ENCODE results near the gene SORCS3. TPM values are rescaled to one million over a fixed set of nuclear protein-coding genes. Genes with fewer than 3 reads are reported as not detected.

SORCS3 gene
- total and polyA plus RNA-seq, 2 of the 13 experiments (the other 11 are each of a cell fraction or from before 2014, with no cell fraction given), result 0.07 TPM; not detected in 1

GRCh38 chr10:105280895-105281294, 639.8 kb downstream of the SORCS3 start:
- FAIRE-seq (no peak), ATAC-seq (no peak), DNase-seq (ENCODE audit: low spot score) (no peak)
- Histone ChIP-seq H3K27me3 (ENCODE audit: control insufficient read depth in 1 of 2, insufficient read depth in 2 of 2, low read length in 2 of 2) (no peaks in the 10 kb centered on the region), H3K9ac (ENCODE audit: insufficient read depth, low read depth, low read length) (no peak overlapping the region), H3K79me2 (ENCODE audit: insufficient read depth, low read length) (no peaks in the 10 kb centered on the region), H2AFZ (ENCODE audit: low read length) (no peak overlapping the region), H3K27ac (ENCODE audit: extremely low read length, insufficient read depth, low read length) (no peak overlapping the region), H3K9me3 (ENCODE audit: low read length) (peaks cover 66% of the 10 kb centered on the region), H3K4me2 (ENCODE audit: low read depth, low read length) (no peak overlapping the region), H3K36me3 (replicated peaks in 1 of 2; ENCODE audit: control insufficient read depth in 1 of 2, insufficient read depth in 2 of 2, low read length in 2 of 2) (no peaks in the 10 kb centered on the region), H3K4me3 (replicated peaks in 1 of 3; ENCODE audit: insufficient read depth in 1 of 3, low read depth in 2 of 3, low read length in 3 of 3) (no peak overlapping the region), H3K4me1 (ENCODE audit: insufficient read depth, low read length) (no peaks in the 10 kb centered on the region), H4K20me1 (ENCODE audit: insufficient read depth, low read length) (no peaks in the 10 kb centered on the region)
- ChIA-PET POLR2A (no interaction called here), CTCF (ENCODE audit: low intra/inter-chr PET ratio, low total read pairs) (no interaction called here)
- BruUV-seq (replicated peaks), result no TSS peak
- intact Hi-C loops (cut with micrococcal nuclease; ENCODE audit: unreplicated experiment), result no loop called here
- no peak for TF ChIP-seq TBX3 (IDR thresholded peaks at IDR 0.05; ENCODE audit: borderline replicate concordance)
- TF ChIP-seq SIX4 (CRISPR knock-in tag; IDR thresholded peaks at IDR 0.05), result no peak
- no peak for TF ChIP-seq ZSCAN20 (CRISPR knock-in tag; IDR thresholded peaks at IDR 0.05; ENCODE audit: borderline replicate concordance)
- WGBS (ENCODE audit: low lambda C conversion rate), result 0% methylated on average over 1 of the region's 1 CpG
- in situ Hi-C loops (cut with HindIII; ENCODE audit: extremely low pct_ligation_motif_present, low pct_unique_long_range_greater_than_20kb), result no loop called here

- Histone ChIP-seq H3K27ac (ENCODE audit: extremely low read length, insufficient read depth, low read length) (no peak overlapping the region), H3K79me2 (ENCODE audit: insufficient read depth, low read length) (no peaks in the 10 kb centered on the region), H3K36me3 (replicated peaks in 1 of 2; ENCODE audit: control insufficient read depth in 1 of 2, insufficient read depth in 2 of 2, low read length in 2 of 2) (no peaks in the 10 kb centered on the region), H4K20me1 (ENCODE audit: insufficient read depth, low read length) (no peaks in the 10 kb centered on the region), H2AFZ (ENCODE audit: low read length) (no peak overlapping the region), H3K4me1 (ENCODE audit: insufficient read depth, low read length) (no peaks in the 10 kb centered on the region), H3K4me2 (ENCODE audit: low read depth, low read length) (no peak overlapping the region), H3K4me3 (replicated peaks in 1 of 3; ENCODE audit: insufficient read depth in 1 of 3, low read depth in 2 of 3, low read length in 3 of 3) (no peak overlapping the region), H3K9me3 (ENCODE audit: low read length) (peaks cover 51% of the 10 kb centered on the region), H3K27me3 (ENCODE audit: control insufficient read depth in 1 of 2, insufficient read depth in 2 of 2, low read length in 2 of 2) (no peaks in the 10 kb centered on the region), H3K9ac (ENCODE audit: insufficient read depth, low read depth, low read length) (no peak overlapping the region)
- FAIRE-seq (no peak), ATAC-seq (no peak), DNase-seq (ENCODE audit: low spot score) (no peak)
- in situ Hi-C loops (cut with HindIII; ENCODE audit: extremely low pct_ligation_motif_present, low pct_unique_long_range_greater_than_20kb) (no loop called here), intact Hi-C loops (cut with micrococcal nuclease; ENCODE audit: unreplicated experiment) (no loop called here)
- TF ChIP-seq ZNF709 (CRISPR knock-in tag; IDR thresholded peaks at IDR 0.05), result no peak
- TF ChIP-seq RBAK (CRISPR knock-in tag; IDR thresholded peaks at IDR 0.05), result no peak
- TF ChIP-seq ZNF577 (CRISPR knock-in tag; IDR thresholded peaks at IDR 0.05; ENCODE audit: borderline replicate concordance, low read depth), result no peak
- no peak for TF ChIP-seq SAFB2 (CRISPR knock-in tag; IDR thresholded peaks at IDR 0.05; ENCODE audit: borderline replicate concordance, low read depth)
- no peak for TF ChIP-seq ZBTB39 (CRISPR knock-in tag; IDR thresholded peaks at IDR 0.05)
- TF ChIP-seq DPF2 (CRISPR knock-in tag; IDR thresholded peaks at IDR 0.05; ENCODE audit: borderline replicate concordance, low read depth), result no peak
- TF ChIP-seq BCL3 (CRISPR knock-in tag; IDR thresholded peaks at IDR 0.05), result no peak
- no peak for TF ChIP-seq HBP1 (CRISPR knock-in tag; IDR thresholded peaks at IDR 0.05; ENCODE audit: low read depth)
- no peak for TF ChIP-seq ADNP (CRISPR knock-in tag; IDR thresholded peaks at IDR 0.05)
- ChIA-PET POLR2A (no interaction called here), CTCF (ENCODE audit: low intra/inter-chr PET ratio, low total read pairs) (no interaction called here)
- BruUV-seq (replicated peaks), result no TSS peak
- WGBS (ENCODE audit: low lambda C conversion rate), result 0% methylated on average over 1 of the region's 1 CpG
These were observed 643.6 kb downstream of the SORCS3 start for GRCh38 chr10:105284476-105285215.

Measured in HepG2 (cell line).